NCI-H2196 (cell line): ENCODE data around the gene CFAP97D1.
A peak's percentile ranks its signal among the peaks of the same experiment; 100 is the strongest.

Experiments
- DNase-seq: peaks from one replicate; lab custom pipeline; 2025; ENCODE audit not compliant: unreplicated experiment; lab: John Stamatoyannopoulos, UW

CFAP97D1 gene

DNA sequence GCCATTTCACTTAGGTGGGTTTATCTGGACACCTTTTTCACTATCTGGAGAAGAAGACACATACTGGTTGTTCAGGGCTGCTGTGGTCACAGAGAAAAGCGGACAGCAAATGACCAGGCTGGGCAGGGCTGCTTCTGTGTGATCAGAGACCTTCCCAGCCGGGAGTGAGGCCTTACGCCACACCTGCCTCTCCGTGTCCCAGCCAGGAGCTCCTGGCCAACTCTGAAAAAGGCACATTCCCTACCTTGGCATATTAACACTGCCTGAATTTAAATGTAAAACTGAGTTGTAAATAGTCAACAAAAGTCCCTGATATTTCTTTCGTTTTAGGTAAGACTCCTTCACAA is 12.5 kb upstream of the CFAP97D1 start:
- DNase-seq = no peak

DNA sequence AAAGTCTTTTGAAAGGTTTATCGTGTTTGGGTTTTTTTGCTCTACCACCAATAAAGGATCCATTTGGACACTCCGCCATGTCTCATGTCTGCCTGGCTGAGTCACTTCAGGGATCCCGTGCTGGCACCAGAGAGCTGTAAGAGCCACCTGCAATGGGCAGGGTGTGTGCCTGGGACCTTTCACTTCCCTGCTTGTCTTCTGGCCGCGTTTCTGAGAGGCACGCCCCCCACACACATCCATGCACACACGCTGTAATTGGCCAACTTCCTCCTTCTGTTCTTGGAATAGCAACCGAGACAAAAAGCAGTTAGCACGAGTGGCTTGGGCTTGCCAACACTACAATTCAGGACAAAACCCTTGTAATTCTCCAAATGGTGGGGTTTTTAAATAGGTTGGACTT is 11.9 kb upstream of the CFAP97D1 start:
- DNase-seq = no peak

DNA sequence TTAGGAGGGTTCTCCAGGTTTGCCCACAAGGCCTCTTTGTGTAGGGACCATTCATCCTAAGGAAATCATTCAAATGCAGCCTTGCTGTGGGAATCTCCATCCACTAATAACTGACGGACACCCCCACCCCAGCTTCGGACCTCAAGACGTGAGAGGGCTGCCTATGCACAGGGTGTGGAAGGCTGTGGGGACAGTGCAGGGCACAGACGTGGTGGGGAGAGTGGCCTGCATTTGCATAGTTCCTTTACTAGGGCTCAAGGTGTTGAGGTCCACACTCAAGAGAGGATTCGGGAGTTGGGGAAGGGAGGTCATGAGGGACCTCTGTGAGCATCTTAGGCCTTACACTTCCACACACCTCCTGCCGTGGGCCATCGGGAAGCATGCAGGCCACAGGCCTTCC is 11.3 kb upstream of the CFAP97D1 start:
- no peak for DNase-seq

DNA sequence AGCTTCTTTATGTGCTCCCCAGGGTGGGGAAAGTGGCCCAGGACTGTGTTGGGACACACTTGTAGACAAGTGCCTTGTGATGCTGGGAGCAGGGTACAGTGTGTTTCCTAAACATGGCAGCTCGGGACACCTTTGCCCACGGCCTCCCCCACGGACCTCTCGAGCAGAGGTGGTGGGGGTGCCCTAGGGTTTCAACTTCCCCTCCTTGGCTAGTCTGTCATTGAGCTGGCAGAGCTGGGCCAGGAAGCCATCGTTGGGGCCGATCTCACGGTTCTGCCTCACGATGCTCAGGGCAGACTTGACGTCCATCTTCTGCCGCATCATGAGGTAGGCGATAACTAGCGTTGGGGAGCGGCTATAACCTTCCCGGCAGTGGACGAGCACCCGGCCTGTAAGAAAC is 10.8 kb upstream of the CFAP97D1 start:
- no peak for DNase-seq

DNA sequence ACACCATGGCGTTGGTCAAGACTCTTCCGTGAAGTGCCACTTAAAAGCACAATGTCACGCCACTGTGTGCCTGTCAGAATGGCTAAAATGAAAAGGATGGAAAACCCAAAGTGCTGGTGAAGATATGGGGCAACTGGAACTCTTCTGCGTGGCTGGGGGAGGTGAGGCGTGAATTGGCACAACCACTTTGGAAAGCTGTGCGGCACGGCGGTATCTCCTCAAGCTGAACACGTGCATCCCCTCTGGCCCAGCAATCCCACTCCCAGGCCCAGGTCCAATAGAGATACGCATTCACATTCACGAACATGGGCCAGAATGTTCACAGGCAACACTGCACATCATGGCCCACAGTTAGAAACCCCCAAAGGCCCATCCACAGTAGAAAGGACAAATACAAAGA is 10.4 kb upstream of the CFAP97D1 start:
- no peak for DNase-seq

DNA sequence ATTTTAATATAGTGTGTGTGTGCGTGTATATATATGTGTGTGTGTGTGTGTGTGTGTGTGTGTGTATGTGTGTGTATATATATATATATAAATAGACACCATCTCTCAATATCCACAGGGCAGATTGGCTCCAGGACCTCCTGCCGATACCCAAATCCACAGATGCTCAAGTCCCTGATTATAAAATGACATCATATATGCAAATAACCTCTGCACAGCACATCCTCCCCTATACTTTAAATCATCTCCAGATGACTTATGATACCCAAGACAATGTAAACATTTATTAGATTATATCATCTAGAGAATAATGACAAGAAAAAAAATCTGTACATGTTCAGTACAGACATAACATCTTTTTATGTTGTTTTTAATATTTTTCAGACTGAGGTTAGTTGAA is 9.3 kb upstream of the CFAP97D1 start:
- DNase-seq = no peak

DNA sequence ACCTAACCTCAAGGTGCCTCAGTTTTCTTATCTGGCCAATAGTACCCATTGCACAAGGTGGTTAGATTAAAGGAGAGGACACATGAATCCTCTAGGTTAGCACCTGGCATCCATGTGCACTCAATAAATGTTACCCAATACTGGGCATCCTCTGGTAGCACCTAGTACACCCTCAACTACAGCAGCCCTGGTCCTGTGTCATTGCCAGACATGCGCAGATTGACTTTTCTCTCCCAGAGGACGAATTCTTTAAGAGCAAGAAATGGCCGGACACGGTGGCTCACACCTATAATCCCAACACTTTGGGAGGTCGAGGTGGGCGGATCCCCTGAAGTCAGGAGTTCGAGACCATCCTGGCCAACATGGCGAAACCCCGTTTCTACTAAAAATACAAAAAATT is 8.8 kb upstream of the CFAP97D1 start:
- DNase-seq = no peak

DNA sequence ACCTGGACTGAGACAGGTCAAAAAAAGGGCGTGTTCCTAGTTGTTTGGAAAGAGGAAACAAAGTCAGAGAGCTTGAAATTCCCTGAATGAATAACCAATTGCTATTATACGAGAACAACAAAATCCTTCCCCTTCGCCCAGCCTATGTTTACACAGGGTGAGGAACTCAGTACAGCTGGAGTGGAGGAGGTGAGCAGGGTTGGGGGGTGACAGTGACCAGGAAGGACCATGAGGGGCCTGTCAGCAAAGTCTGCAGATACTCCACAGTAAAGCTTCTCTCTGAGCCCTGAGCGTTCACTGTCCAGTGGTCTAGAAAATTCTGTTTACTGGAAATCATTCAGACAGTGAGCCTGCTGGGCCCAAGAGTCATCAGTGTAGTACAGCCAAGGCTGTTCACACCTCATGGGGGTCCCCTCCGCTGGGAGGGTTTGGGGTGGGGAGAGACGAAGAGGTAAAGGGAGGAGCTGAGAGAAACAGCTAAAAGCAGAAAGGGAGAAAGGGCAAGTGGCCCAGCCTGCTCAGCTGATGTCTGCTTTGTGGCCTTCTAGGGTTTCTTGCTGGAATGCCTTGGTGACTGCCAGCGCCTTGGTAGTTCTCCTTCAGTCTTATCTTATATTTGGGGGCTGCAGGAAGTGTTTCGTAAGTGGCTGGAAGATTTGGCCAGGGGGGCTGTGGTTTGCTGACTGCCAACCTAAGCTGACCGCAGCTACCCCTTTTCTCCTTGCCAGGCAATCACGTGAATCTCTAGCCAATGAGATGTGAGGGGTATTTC is 7.2 kb upstream of the CFAP97D1 start:
- no peak for DNase-seq

DNA sequence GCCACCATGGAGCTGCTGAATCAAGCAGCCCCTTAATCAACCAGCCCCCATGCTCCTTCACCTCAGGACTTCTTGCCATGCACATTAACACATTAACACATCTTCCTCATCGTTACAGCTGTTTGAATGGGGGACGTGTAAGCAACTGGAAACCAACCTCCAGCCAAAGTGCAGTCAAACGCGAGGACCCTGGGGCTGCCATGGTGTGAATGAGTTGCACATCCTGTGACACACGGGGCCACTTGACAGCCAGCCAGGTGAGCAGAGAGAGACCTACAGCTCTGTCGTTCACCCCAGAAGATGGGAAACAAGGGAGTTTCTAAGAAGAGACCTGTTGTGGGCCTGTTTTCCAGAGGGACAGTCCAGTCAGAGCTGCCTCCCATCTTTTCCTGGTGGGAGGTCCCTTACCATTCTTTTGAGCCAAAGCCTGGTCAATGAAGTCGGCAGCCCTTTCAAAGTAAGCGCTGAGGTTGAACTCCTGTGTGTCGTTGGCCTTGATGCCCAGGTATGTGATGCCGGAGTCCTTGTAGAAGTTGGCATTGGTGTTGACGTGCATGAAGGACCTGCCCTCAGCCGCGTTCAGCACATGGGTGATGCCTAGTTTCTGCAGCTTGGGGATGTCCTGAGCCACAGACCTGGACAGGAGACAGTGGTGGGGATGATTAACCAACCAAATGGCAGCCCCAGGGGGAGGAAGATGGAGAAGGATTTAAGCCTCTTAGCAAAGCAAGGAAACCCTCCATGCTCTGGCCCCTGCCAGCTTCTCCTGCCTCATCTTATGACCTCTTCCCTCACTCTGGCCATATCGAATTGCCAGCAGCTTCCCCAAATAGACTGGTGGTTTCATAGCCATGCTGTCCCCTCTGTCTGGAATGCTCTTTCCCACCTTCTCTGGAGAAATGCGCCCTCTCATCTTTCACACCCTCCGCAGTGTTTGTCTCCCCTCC is 5.7 kb upstream of the CFAP97D1 start:
- DNase-seq = no peak

DNA sequence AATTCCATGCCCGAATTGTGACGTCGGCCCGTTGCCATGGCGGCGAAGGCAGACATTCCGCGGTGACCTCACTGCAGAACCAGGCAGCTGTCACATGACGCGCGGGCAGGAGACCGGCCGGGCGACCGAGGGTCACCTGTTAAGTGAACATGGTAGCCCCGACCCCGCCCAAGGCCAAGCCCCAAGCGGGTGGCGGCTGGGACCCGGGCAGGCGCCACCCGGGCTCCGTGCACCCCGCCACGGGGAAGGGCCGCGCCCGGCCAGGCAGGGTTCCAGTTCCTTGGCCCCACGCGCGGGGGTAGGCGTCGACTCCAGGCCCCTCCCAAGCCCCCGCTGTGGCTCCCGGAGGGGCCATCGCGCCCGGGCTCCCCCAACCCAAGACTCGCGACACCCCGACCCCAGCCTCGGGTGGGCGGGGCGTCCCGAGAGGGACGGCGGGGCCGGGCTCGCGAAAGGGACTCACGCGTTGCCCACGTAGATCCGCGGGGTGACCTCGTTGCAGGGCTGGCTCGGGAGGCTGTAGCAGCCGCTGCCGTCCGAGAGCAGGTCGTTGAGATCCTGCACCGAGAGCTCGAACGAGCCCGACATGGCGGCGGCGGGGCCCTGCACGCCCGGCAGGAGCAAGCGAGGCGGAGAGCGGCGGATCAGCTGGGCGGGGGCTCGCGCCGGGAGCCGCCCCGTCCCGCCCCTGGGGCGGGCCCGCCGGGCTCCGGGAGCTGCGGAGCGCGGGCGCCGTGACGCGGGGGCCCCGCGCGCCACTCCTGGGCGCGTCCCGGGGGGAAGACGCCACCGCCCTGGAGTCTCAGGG is 1.7 kb upstream of the CFAP97D1 start, which contains the start of gene DUSP3:
Gene DUSP3, minus strand, starts transcription at position 641 of the 808 bp plus-strand sequence. Its CDS starts 53 bp downstream, at position 588.
- peak; percentile 94 for DNase-seq

DNA sequence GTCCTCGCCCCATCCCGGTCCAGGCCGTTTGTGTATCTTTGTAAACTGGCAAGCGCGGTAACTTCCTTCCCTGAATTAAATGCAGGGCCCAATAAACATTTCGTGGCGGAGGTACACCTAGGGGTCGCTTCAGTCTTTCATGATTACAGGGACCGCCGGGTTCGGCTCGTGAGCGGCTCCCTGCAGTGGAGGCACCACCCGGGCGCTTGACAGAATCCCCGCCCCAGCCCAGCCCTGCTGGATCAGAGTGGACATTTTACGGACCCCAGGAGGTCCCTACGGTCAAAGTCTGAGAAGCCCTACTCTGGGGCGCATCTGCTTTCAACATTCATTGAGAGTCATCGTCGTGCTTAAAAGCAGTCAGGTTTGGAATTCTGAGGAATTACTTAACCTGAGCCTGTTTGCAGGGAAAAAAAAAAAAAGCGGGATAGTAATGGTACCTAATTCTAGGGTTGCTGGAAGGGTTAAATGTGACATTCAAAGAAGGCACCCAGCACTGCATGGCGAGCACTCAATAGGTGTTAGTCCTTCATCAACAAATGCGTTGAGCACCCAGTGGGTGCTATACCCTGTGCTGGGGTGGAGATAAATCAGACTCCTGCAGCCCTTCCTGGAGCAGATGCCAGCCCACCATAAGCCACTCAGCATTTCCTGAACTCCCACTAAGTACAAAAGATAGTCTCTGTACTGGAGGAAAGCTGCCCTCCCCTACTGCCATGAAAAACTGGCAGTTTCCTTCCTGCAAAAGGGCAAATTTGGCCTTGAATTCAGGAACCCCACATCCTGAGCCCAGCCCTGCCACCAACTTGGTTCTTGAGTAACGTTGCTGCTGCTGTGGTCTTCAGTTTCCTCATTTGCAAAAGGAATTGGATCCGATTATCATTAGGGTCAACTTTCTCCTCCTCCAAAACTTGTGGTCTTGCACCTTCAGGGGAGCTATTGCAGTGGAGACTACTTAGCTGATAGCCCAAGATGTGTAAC is 800 bp upstream of the CFAP97D1 start:
- DNase-seq = no peak

DNA sequence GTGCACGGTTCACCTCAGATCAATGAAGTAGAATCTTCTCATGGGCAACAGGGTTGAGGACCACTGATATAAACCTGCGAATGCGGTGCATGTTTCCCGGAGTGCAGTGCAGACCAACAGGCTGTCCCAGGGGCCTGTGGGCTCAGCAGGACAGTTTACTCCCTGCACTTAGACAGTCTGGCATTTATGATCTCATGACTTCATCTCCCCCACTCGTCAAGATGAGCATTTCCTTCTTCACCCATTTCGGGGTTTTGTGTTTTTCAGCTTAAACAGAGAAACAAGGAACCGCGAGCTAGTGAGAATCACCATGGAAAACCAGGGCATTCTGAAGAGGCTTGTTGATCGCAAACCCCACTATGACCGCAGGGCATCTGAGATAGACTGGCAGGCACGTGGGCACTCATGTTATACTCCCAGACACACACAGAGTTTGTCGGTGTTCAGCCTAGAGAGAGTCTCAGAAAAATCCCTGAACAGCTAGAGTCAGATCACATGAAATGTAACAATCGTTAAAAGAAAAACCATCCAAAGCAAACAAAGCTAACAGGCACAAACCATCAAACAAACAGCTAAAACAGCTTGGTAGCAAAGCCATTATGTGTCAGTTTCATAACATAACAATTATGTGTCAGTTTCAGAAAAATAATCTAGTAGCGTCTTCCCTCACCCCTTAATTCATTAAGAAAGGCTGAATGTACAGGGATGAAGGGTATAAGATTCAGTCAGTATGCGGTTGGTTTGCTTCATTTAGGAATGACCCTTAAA is 2.9 kb downstream of the CFAP97D1 start:
- DNase-seq = no peak

DNA sequence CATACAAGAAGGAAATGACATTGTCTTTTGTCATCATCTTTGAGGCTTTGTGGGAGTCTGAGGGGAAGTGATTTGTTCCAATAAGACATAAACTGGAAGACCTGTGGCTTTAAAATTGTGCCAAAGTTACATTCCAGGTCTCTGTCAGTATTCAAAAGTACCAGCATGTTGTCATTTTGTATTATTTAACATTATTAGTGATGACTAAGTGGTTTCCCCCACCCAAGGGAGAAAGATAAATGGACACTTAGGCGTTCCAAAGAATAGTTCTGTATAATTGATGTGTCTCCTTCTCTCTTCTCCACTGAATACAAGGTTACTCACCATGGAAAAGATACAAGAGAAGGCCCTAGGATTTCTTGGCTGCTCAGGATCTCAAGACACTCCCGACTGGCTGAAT is 3.8 kb downstream of the CFAP97D1 start:
- no peak for DNase-seq

DNA sequence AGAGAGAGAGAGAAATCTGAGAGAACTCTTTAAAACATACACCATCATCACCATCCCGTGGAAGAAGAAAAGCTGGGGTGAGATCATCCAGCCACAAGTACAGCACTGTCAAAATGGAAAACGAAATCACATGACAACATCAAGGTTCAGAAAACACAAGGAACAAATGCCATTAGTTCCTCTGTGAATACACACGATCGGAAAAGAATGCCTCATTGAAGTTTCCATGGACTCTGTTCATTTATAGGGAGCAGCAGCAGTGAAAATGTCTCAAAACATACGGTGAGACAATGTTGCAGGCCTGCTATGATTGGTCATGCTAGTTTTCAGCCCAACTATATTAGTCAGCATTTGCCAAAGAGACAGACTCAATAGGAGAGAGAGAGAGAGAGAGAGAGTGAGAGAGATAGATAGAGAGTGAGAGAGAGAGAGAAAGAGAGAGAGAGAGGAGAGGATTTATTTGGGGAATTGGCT is 4.4 kb downstream of the CFAP97D1 start:
- no peak for DNase-seq

DNA sequence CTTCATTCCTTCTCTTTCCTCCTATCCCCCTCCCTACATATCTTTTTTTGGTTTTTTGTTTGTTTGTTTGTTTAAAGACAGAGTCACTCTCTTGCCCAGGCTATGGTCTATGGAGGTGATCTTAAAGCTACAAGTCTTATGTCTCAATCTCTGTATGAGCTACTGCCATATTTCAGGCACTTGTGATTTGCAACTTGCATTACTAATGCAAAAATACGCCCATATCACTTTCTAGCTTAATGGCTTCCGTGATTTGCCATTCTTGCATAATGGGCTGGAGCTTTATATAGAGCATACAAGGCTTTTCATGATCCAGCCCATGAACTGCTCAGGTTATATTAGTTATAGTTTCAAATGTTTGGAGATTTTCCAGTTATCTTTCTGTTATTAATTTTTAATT is 7.5 kb downstream of the CFAP97D1 start:
- DNase-seq = no peak

DNA sequence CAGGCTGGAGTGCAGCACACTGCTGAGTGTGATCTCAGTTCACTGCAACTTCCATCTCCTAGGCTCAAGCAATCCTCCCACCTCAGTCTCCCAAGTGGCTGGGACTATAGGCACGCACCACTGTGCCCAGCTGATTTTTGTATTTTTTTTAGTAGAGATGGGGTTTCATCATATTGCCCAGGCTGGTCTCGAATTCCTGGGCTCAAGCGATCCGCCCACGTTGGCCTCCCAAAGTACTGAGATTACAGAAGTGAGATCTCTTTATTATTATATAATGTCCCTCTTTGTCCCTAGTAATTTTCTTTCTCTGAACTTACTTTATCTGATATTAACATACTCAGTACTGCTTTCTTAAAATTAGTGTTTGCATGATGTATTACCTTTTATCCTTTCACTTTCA is 8.3 kb downstream of the CFAP97D1 start:
- no peak for DNase-seq

DNA sequence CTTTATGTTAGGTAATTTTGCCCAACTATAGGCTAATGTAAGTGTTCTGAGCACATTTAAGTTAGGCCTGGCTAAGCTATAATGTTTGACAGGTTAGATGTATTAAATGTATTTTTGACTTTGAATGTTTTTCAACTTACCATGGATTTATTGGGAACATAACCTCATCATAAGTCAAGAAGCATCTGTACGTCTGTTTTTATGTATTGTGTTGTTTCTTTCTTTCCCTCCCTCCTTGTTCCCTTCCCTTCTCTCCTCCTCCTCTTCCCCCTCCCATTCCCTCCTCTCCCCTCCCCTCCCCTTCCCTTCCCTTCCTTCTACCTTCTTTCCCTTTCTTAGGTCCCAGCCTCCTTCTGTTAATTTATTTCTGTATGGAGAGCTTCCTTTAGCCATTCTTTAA is 9.2 kb downstream of the CFAP97D1 start:
- DNase-seq = no peak

DNA sequence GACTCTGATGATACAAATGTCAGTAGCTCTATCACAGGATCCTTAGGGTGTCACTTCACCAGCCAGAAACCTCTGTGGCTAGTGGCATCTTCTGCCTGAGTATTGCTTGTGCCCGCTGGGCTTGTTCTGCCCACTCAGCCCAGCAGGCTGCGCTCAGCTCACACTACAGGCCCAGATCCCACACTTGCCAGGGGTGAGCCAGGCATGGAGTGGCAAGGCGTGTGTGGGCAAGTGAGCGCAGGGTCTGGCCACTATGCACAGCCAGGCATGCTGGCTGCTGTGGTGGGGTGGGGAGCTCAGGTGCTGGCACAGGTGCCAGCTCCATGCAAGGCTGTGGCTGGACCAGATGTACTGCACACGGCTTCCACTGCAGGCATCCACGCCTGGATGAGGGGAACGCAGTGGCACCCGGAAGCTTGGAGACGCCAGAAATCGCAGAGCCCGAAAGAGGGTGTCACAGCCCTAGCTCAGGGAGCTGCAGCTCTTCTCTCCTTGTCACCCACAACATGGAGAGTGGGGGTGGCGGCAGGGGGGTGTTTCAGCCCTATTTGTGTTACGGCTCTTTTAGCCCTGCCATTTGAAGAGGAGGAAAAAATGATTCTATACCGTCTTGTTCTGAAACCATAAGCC is 10.2 kb downstream of the CFAP97D1 start:
- DNase-seq = no peak

DNA sequence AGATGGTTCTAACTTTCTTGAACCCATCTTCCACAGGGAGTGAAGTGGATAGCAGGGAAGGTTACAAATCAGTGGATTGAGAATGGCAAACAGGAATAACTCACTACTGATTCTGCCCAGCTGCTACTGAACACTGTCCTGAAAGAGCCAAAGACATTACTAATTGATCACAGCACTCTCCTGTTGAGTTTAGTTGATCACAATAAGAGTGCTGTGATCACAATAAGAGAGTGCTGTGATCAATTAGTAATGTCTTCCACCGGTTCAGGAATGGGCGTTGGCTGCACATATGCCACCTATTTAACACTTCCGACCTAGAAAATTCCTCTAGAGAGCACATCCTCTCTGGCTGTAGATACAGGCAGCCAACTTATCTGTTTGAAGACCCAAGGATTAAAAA is 11.4 kb downstream of the CFAP97D1 start:
- peak; percentile 60 for DNase-seq
